Measurements from ENCODE around the gene CLEC1B. TPM values are rescaled to one million over a fixed set of nuclear protein-coding genes. Genes with fewer than 3 reads are reported as not detected.

The CLEC1B gene
- total RNA-seq: not detected
- not detected for polyA plus RNA-seq

DNA sequence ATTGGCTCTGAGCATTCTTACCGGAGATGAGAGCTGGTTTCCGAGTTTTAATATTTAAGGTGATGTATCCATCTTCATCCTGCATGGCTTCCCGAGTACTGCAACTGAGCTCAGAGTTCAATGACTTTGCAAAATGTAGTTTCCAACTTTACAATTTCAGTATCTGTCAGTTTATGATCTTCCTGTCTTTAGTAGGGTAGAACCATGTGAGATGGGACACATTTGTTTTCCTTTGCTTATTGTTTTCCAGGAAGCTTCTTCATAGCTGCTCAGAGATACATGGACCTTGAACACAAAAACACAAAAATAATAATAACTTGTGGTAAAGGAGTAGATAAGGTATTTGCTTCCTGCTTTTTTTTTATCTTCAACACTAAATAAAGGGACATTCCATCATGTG, at the start of gene CLEC1B:
CLEC1B (minus strand) TSS at position 106 of the 400 bp plus-strand sequence; CDS start at position 85, 21 bp downstream.
- TF ChIP-seq EP300 (IDR thresholded peaks at IDR 0.05) (no peak), POLR2AphosphoS5 (IDR thresholded peaks at IDR 0.05) (no peak), POLR2A (IDR thresholded peaks at IDR 0.05) (no peak)
- TF ChIP-seq, protein P1, sequence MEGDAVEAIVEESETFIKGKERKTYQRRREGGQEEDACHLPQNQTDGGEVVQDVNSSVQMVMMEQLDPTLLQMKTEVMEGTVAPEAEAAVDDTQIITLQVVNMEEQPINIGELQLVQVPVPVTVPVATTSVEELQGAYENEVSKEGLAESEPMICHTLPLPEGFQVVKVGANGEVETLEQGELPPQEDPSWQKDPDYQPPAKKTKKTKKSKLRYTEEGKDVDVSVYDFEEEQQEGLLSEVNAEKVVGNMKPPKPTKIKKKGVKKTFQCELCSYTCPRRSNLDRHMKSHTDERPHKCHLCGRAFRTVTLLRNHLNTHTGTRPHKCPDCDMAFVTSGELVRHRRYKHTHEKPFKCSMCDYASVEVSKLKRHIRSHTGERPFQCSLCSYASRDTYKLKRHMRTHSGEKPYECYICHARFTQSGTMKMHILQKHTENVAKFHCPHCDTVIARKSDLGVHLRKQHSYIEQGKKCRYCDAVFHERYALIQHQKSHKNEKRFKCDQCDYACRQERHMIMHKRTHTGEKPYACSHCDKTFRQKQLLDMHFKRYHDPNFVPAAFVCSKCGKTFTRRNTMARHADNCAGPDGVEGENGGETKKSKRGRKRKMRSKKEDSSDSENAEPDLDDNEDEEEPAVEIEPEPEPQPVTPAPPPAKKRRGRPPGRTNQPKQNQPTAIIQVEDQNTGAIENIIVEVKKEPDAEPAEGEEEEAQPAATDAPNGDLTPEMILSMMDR (IDR thresholded peaks at IDR 0.05): no peak
- Histone ChIP-seq H3K9me3 (no peaks in the 10 kb centered on the region), H3K27me3 (no peaks in the 10 kb centered on the region), H3K36me3 (no peaks in the 10 kb centered on the region), H3K4me3 (no peak within 1 kb of the TSS), H3K4me1 (no peaks in the 10 kb centered on the region), H3K27ac (no peak within 1 kb of the TSS)
- DNase-seq: no peak
- WGBS, 2 donors: 93 to 94% methylated on average over 3 of the region's 3 CpGs
- intact Hi-C loops (cut with DNase I): no loop called here

DNA sequence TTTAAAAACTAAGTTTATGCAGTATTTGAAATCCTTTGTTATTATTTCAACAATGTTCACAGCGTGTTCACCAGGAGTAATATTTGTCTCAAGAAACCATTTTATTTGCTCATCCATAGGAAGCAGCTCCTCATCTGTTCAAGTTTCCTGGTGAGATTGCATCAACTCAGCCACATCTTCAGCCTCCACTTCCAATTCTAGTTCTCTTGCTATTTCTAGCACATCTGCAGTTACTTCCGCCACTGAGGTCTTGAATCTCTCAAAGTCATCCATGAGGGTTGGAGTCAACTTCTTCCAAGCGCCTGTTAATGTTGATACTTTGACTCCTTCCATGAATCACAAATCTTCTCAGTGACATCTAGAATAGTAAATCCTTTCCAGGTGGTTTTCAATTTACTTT, 49.6 kb upstream of the CLEC1B start:
- no peak for TF ChIP-seq EP300 (IDR thresholded peaks at IDR 0.05)
- TF ChIP-seq, protein P1 (IDR thresholded peaks at IDR 0.05): no peak
- H3K4me1 ChIP-seq: no peaks in the 10 kb centered on the region
- H3K27ac ChIP-seq: no peak overlapping the region
- no peaks in the 10 kb centered on the region for H3K9me3 ChIP-seq
- H3K36me3 ChIP-seq: no peaks in the 10 kb centered on the region
- WGBS, 2 donors: 70 to 72% methylated on average over 3 of the region's 3 CpGs
- intact Hi-C loops (cut with DNase I): no loop called here
- no peaks in the 10 kb centered on the region for H3K27me3 ChIP-seq
- H3K4me3 ChIP-seq: no peak overlapping the region
- no peak for DNase-seq

DNA sequence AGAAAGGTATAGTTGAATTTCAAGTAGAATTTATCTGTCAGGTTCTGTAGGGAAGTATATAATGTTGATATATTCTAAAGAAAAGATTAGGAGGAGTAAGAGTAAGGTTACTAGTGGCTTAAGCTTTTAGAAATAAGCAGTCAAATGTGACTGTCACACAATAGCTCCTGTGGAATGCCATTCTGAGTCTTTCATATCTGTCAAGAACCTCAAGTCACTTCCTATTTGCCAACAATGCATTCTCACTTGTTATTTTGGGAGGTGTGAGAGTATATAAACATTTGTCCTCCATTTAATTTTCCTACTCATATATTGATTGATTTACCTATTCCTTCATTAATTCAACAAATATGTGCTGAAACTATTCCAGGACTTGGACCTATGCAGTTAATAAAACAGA, 43.2 kb upstream of the CLEC1B start:
- no peaks in the 10 kb centered on the region for H3K36me3 ChIP-seq
- TF ChIP-seq POLR2AphosphoS5 (IDR thresholded peaks at IDR 0.05): no peak
- no peak for TF ChIP-seq EP300 (IDR thresholded peaks at IDR 0.05)
- no peak for TF ChIP-seq POLR2A (IDR thresholded peaks at IDR 0.05)
- TF ChIP-seq, protein P1 (IDR thresholded peaks at IDR 0.05): no peak
- H3K4me1 ChIP-seq: no peaks in the 10 kb centered on the region
- H3K4me3 ChIP-seq: no peak overlapping the region
- H3K27ac ChIP-seq: no peak overlapping the region
- intact Hi-C loops (cut with DNase I): no loop called here
- no peaks in the 10 kb centered on the region for H3K27me3 ChIP-seq
- no peak for DNase-seq
- H3K9me3 ChIP-seq: no peaks in the 10 kb centered on the region

DNA sequence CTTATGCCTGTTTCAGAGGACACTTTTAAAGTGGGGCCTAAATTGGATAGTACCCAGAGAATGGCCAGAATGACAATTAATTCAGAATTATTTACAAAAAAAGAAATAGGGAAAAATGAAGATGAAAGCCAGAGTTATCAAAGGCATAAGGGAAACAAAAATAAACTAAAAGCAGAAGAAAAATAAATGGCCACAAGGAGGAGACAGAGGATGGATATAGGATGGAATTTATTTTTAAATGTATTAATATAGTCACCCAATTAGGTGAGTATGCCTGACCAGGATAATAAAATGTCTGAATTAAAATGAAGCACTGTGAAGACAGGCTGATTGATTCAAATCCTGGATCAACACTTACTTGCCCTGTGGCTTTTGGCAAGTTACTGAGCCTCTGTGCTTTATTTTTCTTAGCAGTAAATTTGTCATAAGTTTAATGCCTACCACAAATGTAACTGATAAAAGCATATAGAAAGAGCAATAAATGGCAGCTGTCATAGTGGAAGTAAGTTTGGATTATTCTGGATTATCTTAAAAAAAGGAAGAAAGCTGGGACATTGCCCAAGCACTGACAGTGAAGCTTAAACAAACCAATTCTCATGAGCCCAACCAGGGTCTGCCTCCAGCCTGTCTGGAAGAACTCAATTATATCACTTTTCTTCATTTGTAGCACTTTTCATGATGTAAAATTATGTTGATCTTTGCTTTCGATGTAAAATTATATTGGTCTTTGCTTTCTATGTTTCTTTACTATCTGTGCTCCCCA, 35.0 kb upstream of the CLEC1B start:
- 53 to 80% methylated on average over 1 of the region's 1 CpG for WGBS, 2 donors
- no peaks in the 10 kb centered on the region for H3K27me3 ChIP-seq
- no peak for DNase-seq
- no peaks in the 10 kb centered on the region for H3K4me1 ChIP-seq
- no peaks in the 10 kb centered on the region for H3K36me3 ChIP-seq
- no peak overlapping the region for H3K4me3 ChIP-seq
- no peak overlapping the region for H3K27ac ChIP-seq
- TF ChIP-seq, protein P1 (IDR thresholded peaks at IDR 0.05): peak; percentile 32 to 53 (median 44)
- no peak for TF ChIP-seq POLR2A (IDR thresholded peaks at IDR 0.05)
- no peak for TF ChIP-seq EP300 (IDR thresholded peaks at IDR 0.05)
- no peaks in the 10 kb centered on the region for H3K9me3 ChIP-seq
- intact Hi-C loops (cut with DNase I): loop anchor here (5.0 kb wide), 1 partner anchor 108 kb away; no protein-coding TSS in a partner anchor

DNA sequence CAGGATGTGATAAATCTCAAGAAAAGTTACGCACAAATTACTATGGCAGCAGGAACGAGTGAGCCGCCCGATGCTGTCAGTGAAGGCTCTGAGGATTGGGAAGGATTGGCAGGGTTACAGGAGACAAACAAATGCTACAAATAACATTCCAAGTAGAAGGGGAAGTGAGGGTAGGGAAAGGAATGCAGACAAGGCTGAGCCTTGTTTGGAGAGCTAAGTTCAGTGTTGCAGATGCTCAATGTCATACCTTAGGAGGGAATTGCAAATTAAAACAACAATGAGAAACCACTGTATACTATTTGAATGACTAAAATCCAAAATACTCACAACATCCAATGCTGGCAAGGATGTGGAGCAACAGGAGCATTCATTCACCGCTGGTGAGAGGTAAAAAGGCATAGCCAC, 32.9 kb upstream of the CLEC1B start:
- WGBS, 2 donors: 80 to 86% methylated on average over 5 of the region's 5 CpGs
- H3K4me1 ChIP-seq: no peaks in the 10 kb centered on the region

More for the DNA sequence above, 32.9 kb upstream of the CLEC1B start:
- no peaks in the 10 kb centered on the region for H3K9me3 ChIP-seq
- no peaks in the 10 kb centered on the region for H3K36me3 ChIP-seq
- H3K27ac ChIP-seq: no peak overlapping the region
- TF ChIP-seq, protein P1 (IDR thresholded peaks at IDR 0.05): no peak
- TF ChIP-seq POLR2AphosphoS5 (IDR thresholded peaks at IDR 0.05): no peak
- no peak for TF ChIP-seq EP300 (IDR thresholded peaks at IDR 0.05)
- no peak for TF ChIP-seq POLR2A (IDR thresholded peaks at IDR 0.05)
- H3K4me3 ChIP-seq: no peak overlapping the region
- intact Hi-C loops (cut with DNase I): loop anchor here (5.0 kb wide), 1 partner anchor 111 kb away; no protein-coding TSS in a partner anchor
- DNase-seq: no peak
- H3K27me3 ChIP-seq: no peaks in the 10 kb centered on the region
